WTC11 (cell line): ENCODE results near the gene FYN. TPM values are rescaled to one million over a fixed set of nuclear protein-coding genes. Genes with fewer than 3 reads are reported as not detected.

ENCODE experiments used
- ATAC-seq: fragments of 200-7000 bp; cut with Tn5 transposase; 2 replicates; pipeline ENCODE4 v1.10.0; 2021; ENCODE audit warnings: mild to moderate bottlenecking, moderate library complexity
- CTCF ChIA-PET: fragments of 300-600 bp; sonication (Branson Sonifier 250); formaldehyde crosslinking; loops from one replicate; lab custom pipeline; 2021; ENCODE audit warnings: antibody characterized with exemption; lab: Charles Lee
- POLR2A ChIA-PET: fragments of 350-600 bp; sonication (Branson Sonifier 250); formaldehyde crosslinking; loops from one replicate; lab custom pipeline; 2021; ENCODE audit warnings: antibody characterized with exemption; lab: Charles Lee
- DNase-seq: peaks from one replicate; pipeline ENCODE4 v3.0.0; 2021; ENCODE audit warnings: low spot score
- H3K27ac Mint-ChIP-seq: 2 replicates; pipeline ENCODE4 v1.8.0; 2021; ENCODE audit warnings: mixed read lengths
- H3K27me3 Mint-ChIP-seq: 2 replicates; pipeline ENCODE4 v1.8.0; 2021; ENCODE audit warnings: low read depth, mild to moderate bottlenecking, moderate library complexity, mixed read lengths
- H3K36me3 Mint-ChIP-seq: 2 replicates; pipeline ENCODE4 v1.8.0; 2021; ENCODE audit warnings: mixed read lengths
- H3K4me1 Mint-ChIP-seq: 2 replicates; pipeline ENCODE4 v1.8.0; 2022; ENCODE audit warnings: mixed read lengths
- H3K4me3 Mint-ChIP-seq: 2 replicates; pipeline ENCODE4 v1.8.0; 2021; ENCODE audit warnings: mild to moderate bottlenecking, moderate library complexity, mixed read lengths
- H3K9me3 Mint-ChIP-seq: 2 replicates; pipeline ENCODE4 v1.8.0; 2021; ENCODE audit warnings: mixed read lengths
- AR ChIP-seq: fragments of 250-450 bp; sonication (Bioruptor Pico); IDR thresholded peaks from 2 replicates; pipeline ENCODE4 v1.9.0; 2021; ENCODE audit warnings: mild to moderate bottlenecking
- ATF1 ChIP-seq: sonication (generic); formaldehyde crosslinking; IDR thresholded peaks from 2 replicates; pipeline ENCODE4 v1.8.1; 2023; ENCODE audit warnings: mild to moderate bottlenecking, moderate library complexity, missing genetic modification reagents
- CREB1 ChIP-seq: sonication (generic); formaldehyde crosslinking; IDR thresholded peaks from 2 replicates; pipeline ENCODE4 v1.8.0; 2023; ENCODE audit warnings: mild to moderate bottlenecking, missing genetic modification reagents
- E2F5 ChIP-seq: sonication (generic); formaldehyde crosslinking; IDR thresholded peaks from 2 replicates; pipeline ENCODE4 v1.8.1; 2022; ENCODE audit warnings: mild to moderate bottlenecking, moderate library complexity, missing genetic modification reagents
- GABPB1 ChIP-seq: sonication (generic); formaldehyde crosslinking; IDR thresholded peaks from 2 replicates; pipeline ENCODE4 v1.8.1; 2023; ENCODE audit warnings: mild to moderate bottlenecking, missing genetic modification reagents
- JUN ChIP-seq: sonication (generic); formaldehyde crosslinking; IDR thresholded peaks from 2 replicates; pipeline ENCODE4 v1.8.0; 2023; ENCODE audit warnings: mild to moderate bottlenecking, missing genetic modification reagents
- MYBL2 ChIP-seq: sonication (generic); formaldehyde crosslinking; IDR thresholded peaks from 2 replicates; pipeline ENCODE4 v1.8.1; 2023; ENCODE audit warnings: mild to moderate bottlenecking, moderate library complexity, missing genetic modification reagents
- NR2C2 ChIP-seq: sonication (generic); formaldehyde crosslinking; IDR thresholded peaks from 2 replicates; pipeline ENCODE4 v1.8.0; 2022; ENCODE audit warnings: mild to moderate bottlenecking, missing genetic modification reagents
- NR3C1 ChIP-seq: sonication (generic); formaldehyde crosslinking; conservative IDR thresholded peaks from 2 replicates; pipeline ENCODE4 v1.8.1; 2023; ENCODE audit warnings: low read depth, mild to moderate bottlenecking, missing genetic modification reagents
- PRRX2 ChIP-seq: fragments of 250-450 bp; sonication (Bioruptor Pico); IDR thresholded peaks from 2 replicates; pipeline ENCODE4 v1.8.0; 2021; ENCODE audit warnings: mild to moderate bottlenecking
- TEAD4 ChIP-seq: sonication (generic); formaldehyde crosslinking; IDR thresholded peaks from 2 replicates; pipeline ENCODE4 v1.8.0; 2022; ENCODE audit warnings: mild to moderate bottlenecking, missing genetic modification reagents
- ZMAT4 ChIP-seq: fragments of 250-450 bp; sonication (Bioruptor Pico); IDR thresholded peaks from 2 replicates; pipeline ENCODE4 v1.9.0; 2021; ENCODE audit warnings: mild to moderate bottlenecking
- ZNF138 ChIP-seq: sonication (generic); formaldehyde crosslinking; conservative IDR thresholded peaks from 2 replicates; pipeline ENCODE4 v1.8.1; 2022; ENCODE audit warnings: mild to moderate bottlenecking, moderate library complexity, missing genetic modification reagents
- ZNF219 ChIP-seq: sonication (generic); formaldehyde crosslinking; IDR thresholded peaks from 2 replicates; pipeline ENCODE4 v1.8.0; 2023; ENCODE audit warnings: missing genetic modification reagents, mild to moderate bottlenecking, borderline replicate concordance
- ZNF317 ChIP-seq: sonication (generic); formaldehyde crosslinking; IDR thresholded peaks from 2 replicates; pipeline ENCODE4 v1.8.1; 2023; ENCODE audit warnings: low read depth, mild to moderate bottlenecking, moderate library complexity, missing genetic modification reagents, borderline replicate concordance
- ZNF671 ChIP-seq: fragments of 250-450 bp; sonication (Bioruptor Pico); IDR thresholded peaks from 2 replicates; pipeline ENCODE4 v1.8.0; 2021; ENCODE audit warnings: mild to moderate bottlenecking
- total RNA-seq: library from RNA; stranded (reverse); gene quantifications from 3 replicates; pipeline ENCODE4 v1.2.3, GENCODE V29; 2021
- TF ChIP-seq, protein P1 (sequence below): sonication (generic); formaldehyde crosslinking; IDR thresholded peaks from 2 replicates; pipeline ENCODE4 v1.8.0; 2023; ENCODE audit warnings: mild to moderate bottlenecking, missing genetic modification reagents
- TF ChIP-seq, protein P2 (sequence below): fragments of 200-600 bp; IDR thresholded peaks from 2 replicates; pipeline ENCODE4 v1.8.0; 2022; ENCODE audit warnings: antibody characterized with exemption
- TF ChIP-seq, protein P3 (sequence below): fragments of 250-450 bp; sonication (Bioruptor Pico); conservative IDR thresholded peaks from 2 replicates; pipeline ENCODE4 v1.9.0; 2021; ENCODE audit warnings: mild to moderate bottlenecking

The FYN gene
- total RNA-seq, 1 experiment from 2014 or later = 63.9 TPM

DNA sequence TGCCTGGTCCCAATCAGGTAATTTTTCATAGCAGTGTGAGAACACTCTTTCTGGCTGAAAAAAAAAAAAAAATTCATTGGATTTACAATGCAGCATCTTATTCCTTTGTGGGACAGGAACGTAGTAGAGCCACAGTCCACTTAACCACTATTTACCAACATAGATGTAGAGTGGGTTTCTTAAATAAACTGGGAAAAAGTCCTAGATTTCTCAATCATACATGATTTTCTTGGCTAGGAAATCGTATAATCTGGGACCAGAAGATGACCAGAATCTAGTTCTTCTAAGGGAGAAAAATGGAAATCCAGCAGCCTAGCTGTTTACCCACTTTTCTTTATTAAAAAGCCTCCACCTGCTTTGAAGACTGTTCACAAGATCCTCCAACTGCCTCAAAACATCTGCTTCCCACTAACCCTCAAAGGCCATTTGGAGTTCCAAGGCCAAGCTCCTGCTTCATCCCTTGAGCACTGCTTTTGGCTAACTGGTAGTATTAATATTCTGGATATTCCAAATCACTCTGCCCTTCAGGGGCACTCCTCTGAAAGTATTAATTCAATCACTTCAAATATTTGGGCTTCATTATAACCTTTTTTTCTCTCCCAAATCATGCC, 70.4 kb downstream of the FYN start:
- CTCF ChIA-PET = no interaction called here
- Mint-ChIP-seq H3K36me3 (no peaks in the 10 kb centered on the region), H3K27ac (no peak overlapping the region), H3K27me3 (no peaks in the 10 kb centered on the region), H3K9me3 (no peaks in the 10 kb centered on the region), H3K4me3 (no peak overlapping the region)
- ATAC-seq = no peak
- no peak for TF ChIP-seq GABPB1 (CRISPR knock-in tag)
- no peak for TF ChIP-seq JUN
- no peak for TF ChIP-seq ZNF671 (CRISPR knock-in tag)
- no peak for TF ChIP-seq PRRX2 (CRISPR knock-in tag)
- no peak for TF ChIP-seq AR (CRISPR knock-in tag)
- TF ChIP-seq, protein P1, sequence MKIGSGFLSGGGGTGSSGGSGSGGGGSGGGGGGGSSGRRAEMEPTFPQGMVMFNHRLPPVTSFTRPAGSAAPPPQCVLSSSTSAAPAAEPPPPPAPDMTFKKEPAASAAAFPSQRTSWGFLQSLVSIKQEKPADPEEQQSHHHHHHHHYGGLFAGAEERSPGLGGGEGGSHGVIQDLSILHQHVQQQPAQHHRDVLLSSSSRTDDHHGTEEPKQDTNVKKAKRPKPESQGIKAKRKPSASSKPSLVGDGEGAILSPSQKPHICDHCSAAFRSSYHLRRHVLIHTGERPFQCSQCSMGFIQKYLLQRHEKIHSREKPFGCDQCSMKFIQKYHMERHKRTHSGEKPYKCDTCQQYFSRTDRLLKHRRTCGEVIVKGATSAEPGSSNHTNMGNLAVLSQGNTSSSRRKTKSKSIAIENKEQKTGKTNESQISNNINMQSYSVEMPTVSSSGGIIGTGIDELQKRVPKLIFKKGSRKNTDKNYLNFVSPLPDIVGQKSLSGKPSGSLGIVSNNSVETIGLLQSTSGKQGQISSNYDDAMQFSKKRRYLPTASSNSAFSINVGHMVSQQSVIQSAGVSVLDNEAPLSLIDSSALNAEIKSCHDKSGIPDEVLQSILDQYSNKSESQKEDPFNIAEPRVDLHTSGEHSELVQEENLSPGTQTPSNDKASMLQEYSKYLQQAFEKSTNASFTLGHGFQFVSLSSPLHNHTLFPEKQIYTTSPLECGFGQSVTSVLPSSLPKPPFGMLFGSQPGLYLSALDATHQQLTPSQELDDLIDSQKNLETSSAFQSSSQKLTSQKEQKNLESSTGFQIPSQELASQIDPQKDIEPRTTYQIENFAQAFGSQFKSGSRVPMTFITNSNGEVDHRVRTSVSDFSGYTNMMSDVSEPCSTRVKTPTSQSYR (CRISPR knock-in tag) = no peak
- no peak for TF ChIP-seq NR2C2 (CRISPR knock-in tag)
- no peak for TF ChIP-seq MYBL2 (CRISPR knock-in tag)
- TF ChIP-seq CREB1 = no peak
- no peak for TF ChIP-seq ZNF317
- TF ChIP-seq ATF1 (CRISPR knock-in tag) = no peak
- TF ChIP-seq E2F5 = no peak
- no peak for TF ChIP-seq ZNF138
- no peak for TF ChIP-seq TEAD4 (CRISPR knock-in tag)
- TF ChIP-seq ZMAT4 (CRISPR knock-in tag) = no peak
- TF ChIP-seq, protein P2, sequence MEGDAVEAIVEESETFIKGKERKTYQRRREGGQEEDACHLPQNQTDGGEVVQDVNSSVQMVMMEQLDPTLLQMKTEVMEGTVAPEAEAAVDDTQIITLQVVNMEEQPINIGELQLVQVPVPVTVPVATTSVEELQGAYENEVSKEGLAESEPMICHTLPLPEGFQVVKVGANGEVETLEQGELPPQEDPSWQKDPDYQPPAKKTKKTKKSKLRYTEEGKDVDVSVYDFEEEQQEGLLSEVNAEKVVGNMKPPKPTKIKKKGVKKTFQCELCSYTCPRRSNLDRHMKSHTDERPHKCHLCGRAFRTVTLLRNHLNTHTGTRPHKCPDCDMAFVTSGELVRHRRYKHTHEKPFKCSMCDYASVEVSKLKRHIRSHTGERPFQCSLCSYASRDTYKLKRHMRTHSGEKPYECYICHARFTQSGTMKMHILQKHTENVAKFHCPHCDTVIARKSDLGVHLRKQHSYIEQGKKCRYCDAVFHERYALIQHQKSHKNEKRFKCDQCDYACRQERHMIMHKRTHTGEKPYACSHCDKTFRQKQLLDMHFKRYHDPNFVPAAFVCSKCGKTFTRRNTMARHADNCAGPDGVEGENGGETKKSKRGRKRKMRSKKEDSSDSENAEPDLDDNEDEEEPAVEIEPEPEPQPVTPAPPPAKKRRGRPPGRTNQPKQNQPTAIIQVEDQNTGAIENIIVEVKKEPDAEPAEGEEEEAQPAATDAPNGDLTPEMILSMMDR = no peak
- no peak for TF ChIP-seq NR3C1 (CRISPR knock-in tag)
- no peak for TF ChIP-seq ZNF219
- TF ChIP-seq, protein P3, sequence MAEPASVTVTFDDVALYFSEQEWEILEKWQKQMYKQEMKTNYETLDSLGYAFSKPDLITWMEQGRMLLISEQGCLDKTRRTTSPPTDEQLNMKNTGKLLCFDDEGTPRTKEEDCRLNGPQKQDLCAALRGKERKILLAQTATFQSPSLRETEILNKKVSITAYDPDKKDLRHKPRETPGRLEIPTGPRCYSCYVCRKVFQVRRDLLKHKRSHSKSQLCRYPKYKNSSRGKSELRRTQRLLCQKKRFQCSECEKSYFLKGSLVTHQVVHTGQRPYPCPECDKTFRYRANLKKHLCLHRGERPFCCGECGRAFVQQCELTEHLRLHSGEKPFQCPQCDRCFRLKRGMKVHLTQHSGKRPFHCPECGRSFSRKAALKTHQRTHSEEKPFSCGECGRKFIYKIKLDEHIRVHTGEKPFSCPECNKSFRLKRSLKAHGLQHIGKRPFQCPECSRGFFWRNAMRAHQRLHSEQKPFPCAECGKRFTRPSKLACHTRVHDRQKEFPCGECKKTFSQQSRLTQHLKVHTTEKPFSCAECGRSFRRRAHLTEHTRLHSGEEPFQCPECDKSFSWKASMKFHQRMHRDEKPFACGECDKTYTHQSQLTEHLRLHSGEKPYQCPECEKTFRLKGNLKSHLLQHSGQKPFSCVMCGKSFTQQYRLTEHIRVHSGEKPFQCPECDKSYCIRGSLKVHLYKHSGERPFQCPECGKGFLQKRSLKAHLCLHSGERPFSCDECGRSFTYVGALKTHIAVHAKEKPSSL (CRISPR knock-in tag) = no peak
- TF ChIP-seq, all 79 proteins: peak for 0
- peaks cover 34% of the 10 kb centered on the region for H3K4me1 Mint-ChIP-seq
- POLR2A ChIA-PET = no interaction called here
- DNase-seq = no peak
